OCI-LY7 (cell line): Measurements from ENCODE around the gene GOLIM4. TPM values are rescaled to one million over a fixed set of nuclear protein-coding genes. Genes with fewer than 3 reads are reported as not detected.

Source experiments
- BruUV-seq: library from RNA; stranded (reverse); fragments of 400-500 nt; replicated peaks from 2 replicates; lab custom pipeline; 2021; lab: Mats Ljungman, UMichigan
- CTCF ChIA-PET: fragments of 300-600 bp; sonication (Branson Sonifier 250); formaldehyde crosslinking; loops from one replicate; lab custom pipeline; 2022; ENCODE audit warnings: antibody characterized with exemption; ENCODE audit not compliant: unreplicated experiment; lab: Charles Lee
- POLR2A ChIA-PET: fragments of 300-600 bp; sonication (Branson Sonifier 250); formaldehyde crosslinking; loops from one replicate; lab custom pipeline; 2022; ENCODE audit warnings: antibody characterized with exemption; lab: Charles Lee
- DNase-seq: peaks from one replicate; pipeline ENCODE4 v3.0.0-alpha.2; 2015; ENCODE audit warnings: low spot score
- H2AFZ ChIP-seq: fragments of 200-600 bp; sonication (generic), shearing (Covaris generic); 2 replicates; pipeline ENCODE4 v1.6.1; 2014; ENCODE audit warnings: mild to moderate bottlenecking, antibody characterized with exemption, low read length, moderate library complexity
- H3K27ac ChIP-seq: fragments of 200-600 bp; sonication (generic); 2 replicates; pipeline ENCODE4 v1.5.1; 2014; ENCODE audit warnings: mixed run types, low read depth, mild to moderate bottlenecking, moderate library complexity, low read length, inconsistent platforms; ENCODE audit not compliant: poor library complexity, severe bottlenecking
- H3K36me3 ChIP-seq: fragments of 200-600 bp; sonication (generic); 2 replicates; pipeline ENCODE4 v1.6.1; 2014; ENCODE audit warnings: mild to moderate bottlenecking, antibody characterized with exemption, low read length, moderate library complexity, mixed read lengths; ENCODE audit not compliant: insufficient read depth
- H3K4me1 ChIP-seq: fragments of 200-600 bp; sonication (generic); 2 replicates; pipeline ENCODE4 v1.5.1; 2014; ENCODE audit warnings: mild to moderate bottlenecking, low read length; ENCODE audit not compliant: insufficient read depth, poor library complexity, severe bottlenecking
- H3K4me2 ChIP-seq: fragments of 200-600 bp; sonication (generic); 2 replicates; pipeline ENCODE4 v1.6.1; 2014; ENCODE audit warnings: mild to moderate bottlenecking, low read length
- H3K4me3 ChIP-seq: fragments of 200-600 bp; sonication (generic); 2 replicates; pipeline ENCODE4 v1.5.1; 2014; ENCODE audit warnings: mild to moderate bottlenecking, low read depth, low read length; ENCODE audit not compliant: poor library complexity, severe bottlenecking
- H3K79me2 ChIP-seq: fragments of 200-600 bp; sonication (generic); 2 replicates; pipeline ENCODE4 v1.6.1; 2016; ENCODE audit warnings: low read depth, mild to moderate bottlenecking, low read length, moderate library complexity, mixed read lengths; ENCODE audit not compliant: insufficient read depth
- H3K9me2 ChIP-seq: fragments of 200-600 bp; sonication (generic); 2 replicates; pipeline ENCODE4 v1.6.1; 2016; ENCODE audit warnings: mild to moderate bottlenecking, low read length, mixed read lengths; ENCODE audit not compliant: insufficient read depth
- H3K9me3 ChIP-seq: fragments of 200-600 bp; sonication (generic); 2 replicates; pipeline ENCODE4 v1.6.1; 2014; ENCODE audit warnings: mild to moderate bottlenecking, mixed run types, low read length, mixed read lengths
- H4K20me1 ChIP-seq: fragments of 200-600 bp; sonication (generic); 2 replicates; pipeline ENCODE4 v1.6.1; 2014; ENCODE audit warnings: mild to moderate bottlenecking, antibody characterized with exemption, low read length, moderate library complexity, mixed read lengths; ENCODE audit not compliant: insufficient read depth
- CTCF ChIP-seq: fragments of 200-600 bp; sonication (generic); conservative IDR thresholded peaks from 2 replicates; pipeline ENCODE4 v1.5.1; 2014; ENCODE audit warnings: mild to moderate bottlenecking, antibody characterized with exemption, low read length, moderate library complexity, mixed read lengths
- EZH2phosphoT487 ChIP-seq: fragments of 200-600 bp; sonication (generic); IDR thresholded peaks from 2 replicates; pipeline ENCODE4 v1.6.1; 2018; ENCODE audit warnings: low read depth, borderline replicate concordance, mild to moderate bottlenecking, mixed run types, antibody characterized with exemption, low read length, moderate library complexity, mixed read lengths
- intact Hi-C: fragments of 100-400 bp; cut with micrococcal nuclease; formaldehyde crosslinking; loops from one replicate; pipeline ENCODE4 v1.10.0; 2022; ENCODE audit not compliant: unreplicated experiment
- total RNA-seq, 2 experiments: library from RNA; depleted of rRNA in 1 of 2; stranded (reverse); fragments of >200 nt in 1 of 2; shearing (Covaris generic) in 1 of 2; gene quantifications; 2 replicates each; pipeline ENCODE4 v1.2.3, GENCODE V29; 2014 to 2022

Gene GOLIM4
- total RNA-seq, 2 experiments from 2014 or later = 31.2 to 42.8 TPM

GRCh38 chr3:168053115-168053514, 42.6 kb downstream of the GOLIM4 start:
- no TSS peak for BruUV-seq
- CTCF ChIA-PET = no interaction called here
- Histone ChIP-seq H3K79me2 (peaks cover 39% of the 10 kb centered on the region; the same call in 1 of the 2 replicates), H2AFZ (no peak overlapping the region), H3K4me3 (no peak overlapping the region), H3K27ac (no peak overlapping the region), H3K4me1 (peaks cover 10% of the 10 kb centered on the region), H4K20me1 (0 out of 2 replicates have a peak, but pooled peaks cover 7% of the 10 kb centered on the region), H3K9me2 (no peaks in the 10 kb centered on the region), H3K36me3 (peaks cover 31% of the 10 kb centered on the region), H3K9me3 (peaks cover 14% of the 10 kb centered on the region; the same call in 1 of the 2 replicates), H3K4me2 (no peak overlapping the region)
- intact Hi-C loops = no loop called here
- POLR2A ChIA-PET = interaction anchor here (0.9 to 1.9 kb wide), 8 partner anchors 8 to 48 kb away, joined by 3 to 7 read pairs (median 3); no protein-coding TSS in a partner anchor
- DNase-seq = peak; percentile 10
- no peak for TF ChIP-seq EZH2phosphoT487
- peak; percentile 67 for TF ChIP-seq CTCF

GRCh38 chr3:168052515-168052914, 43.2 kb downstream of the GOLIM4 start:
- ChIA-PET POLR2A (interaction anchor here (0.8 to 2.5 kb wide), 12 partner anchors 9 to 127 kb away, joined by 3 to 11 read pairs (median 4); no protein-coding TSS in a partner anchor), CTCF (interaction anchor here (1.2 kb wide), 1 partner anchor 114 kb away, joined by 3 read pairs; no protein-coding TSS in a partner anchor)
- peaks cover 33% of the 10 kb centered on the region; the same call in 1 of the 2 replicates for H3K79me2 ChIP-seq
- no peaks in the 10 kb centered on the region for H3K9me2 ChIP-seq
- H3K36me3 ChIP-seq = peaks cover 27% of the 10 kb centered on the region
- H2AFZ ChIP-seq = no peak overlapping the region
- H3K9me3 ChIP-seq = 0 out of 2 replicates have a peak, but pooled peaks cover 8% of the 10 kb centered on the region
- H3K4me1 ChIP-seq = peaks cover 10% of the 10 kb centered on the region
- H3K4me2 ChIP-seq = no peak overlapping the region
- TF ChIP-seq CTCF = no peak
- TF ChIP-seq EZH2phosphoT487 = no peak
- no TSS peak for BruUV-seq
- H3K27ac ChIP-seq = no peak overlapping the region
- intact Hi-C loops = no loop called here
- H4K20me1 ChIP-seq = 0 out of 2 replicates have a peak, but pooled peaks cover 7% of the 10 kb centered on the region
- H3K4me3 ChIP-seq = no peak overlapping the region
- DNase-seq = no peak
